NOMO-1 (cell line): ENCODE measurements around the gene CD200R1L.

Source experiments
- DNase-seq, 2 experiments: peaks; one replicate each; lab custom pipeline; 2025; ENCODE audit not compliant: unreplicated experiment in 2 of 2; lab: John Stamatoyannopoulos, UW

CD200R1L gene

DNA sequence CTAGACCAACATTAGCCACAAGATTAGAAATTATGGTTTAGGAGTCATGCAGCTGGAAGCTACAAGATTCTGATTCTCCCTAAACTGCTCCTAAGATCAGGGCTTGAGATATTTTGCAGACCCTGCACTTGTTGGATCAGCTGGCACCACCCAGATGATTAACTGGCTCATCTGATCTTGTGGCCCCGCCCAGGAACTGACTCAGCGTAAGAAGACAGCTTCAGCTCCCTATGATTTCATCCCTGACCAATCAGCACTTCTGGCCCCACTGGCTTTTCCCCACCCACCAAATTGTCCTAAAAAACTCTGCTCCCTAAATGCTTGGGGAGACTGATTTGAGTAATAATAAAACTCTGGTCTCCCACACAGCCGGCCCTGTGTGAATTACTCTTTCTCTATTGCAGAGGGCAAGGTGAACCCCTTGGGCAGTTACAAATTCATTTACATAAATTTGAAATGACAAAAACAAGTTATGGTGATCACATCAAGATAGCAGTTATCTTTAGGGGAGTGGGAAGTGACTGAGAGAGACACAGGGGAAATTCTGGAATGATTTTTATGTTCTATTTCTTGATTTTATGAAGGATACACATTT is 76.5 kb downstream of the CD200R1L start:
- DNase-seq = no peak

- no peak for DNase-seq
Measured at GRCh38 chr3:112769286-112769978, 77.2 kb downstream of the CD200R1L start.

DNA sequence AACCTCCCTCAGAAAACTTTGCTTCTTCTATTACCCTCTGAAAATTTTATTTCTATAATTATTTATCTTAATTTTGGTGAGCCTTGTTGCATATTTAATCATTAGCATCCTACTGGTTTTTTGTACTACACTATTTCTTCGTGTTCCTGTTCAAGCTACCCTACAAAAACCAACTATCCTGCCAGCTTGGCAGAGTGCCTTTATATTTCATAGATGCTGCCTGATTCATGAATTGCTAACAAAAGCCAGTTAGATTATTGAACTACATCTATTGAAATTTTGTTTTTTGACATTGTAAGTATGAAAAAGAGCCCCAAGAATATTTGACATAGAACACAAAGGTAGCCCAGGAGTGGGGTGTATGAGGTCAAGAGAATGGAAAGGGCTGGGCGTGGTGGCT is 78.9 kb downstream of the CD200R1L start:
- DNase-seq = no peak

- peak; percentile 79 to 94 for DNase-seq
Measured at GRCh38 chr3:112767177-112767576, 79.5 kb downstream of the CD200R1L start.
